Daoy (cell line): ENCODE measurements around the gene FHIT. TPM values are rescaled to one million over a fixed set of nuclear protein-coding genes. Genes with fewer than 3 reads are reported as not detected.
"Not testable (repeated sequence)": the region's sequence is repeated elsewhere in the genome, so short reads cannot be mapped to it uniquely, and the experiment has no call there.

Experiments
- DNase-seq: peaks from one replicate; pipeline ENCODE4 v3.0.0-alpha.2; 2015; ENCODE audit warnings: low read depth
- total RNA-seq: library from RNA; depleted of rRNA; stranded (reverse); fragments of >200 nt; shearing (Covaris generic); gene quantifications from 2 replicates; pipeline ENCODE4 v1.2.3, GENCODE V29; 2014

FHIT gene
- total RNA-seq, 1 experiment from 2014 or later: not detected

GRCh38 chr3:60707452-60708020, 543.7 kb downstream of the FHIT start:
- no peak for DNase-seq

- DNase-seq: no peak
Observed at GRCh38 chr3:60703956-60704736, 547.1 kb downstream of the FHIT start.

- DNase-seq: no peak
Observed at GRCh38 chr3:60703008-60703407, 548.2 kb downstream of the FHIT start.

- no peak for DNase-seq
Observed at GRCh38 chr3:60698117-60698516, 553.1 kb downstream of the FHIT start.

GRCh38 chr3:60697132-60697531, 554.1 kb downstream of the FHIT start:
- DNase-seq: no peak

- DNase-seq: no peak
Observed at GRCh38 chr3:60696428-60697125, 554.7 kb downstream of the FHIT start.

DNA sequence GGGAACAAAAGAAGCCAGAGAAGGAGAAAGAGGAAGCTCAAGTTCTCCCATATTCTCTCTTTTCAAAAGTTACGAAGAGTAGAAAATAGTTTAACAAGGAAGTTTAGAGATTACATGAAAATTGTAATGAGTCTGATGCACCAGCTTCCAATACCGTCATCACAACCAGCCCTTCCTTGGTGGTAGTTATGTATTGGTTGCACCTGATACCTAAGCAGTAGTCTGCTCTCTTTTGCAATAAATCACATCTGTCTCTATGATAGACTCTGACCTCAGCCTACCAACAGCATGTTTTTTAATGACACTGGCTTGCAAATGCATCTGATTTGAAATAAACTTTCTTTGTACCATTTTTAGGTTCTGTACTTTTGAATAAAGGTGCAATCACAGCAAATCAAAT, 575.8 kb downstream of the FHIT start:
- DNase-seq: no peak

- no peak for DNase-seq
Observed at GRCh38 chr3:60674870-60675269, 576.4 kb downstream of the FHIT start.

DNA sequence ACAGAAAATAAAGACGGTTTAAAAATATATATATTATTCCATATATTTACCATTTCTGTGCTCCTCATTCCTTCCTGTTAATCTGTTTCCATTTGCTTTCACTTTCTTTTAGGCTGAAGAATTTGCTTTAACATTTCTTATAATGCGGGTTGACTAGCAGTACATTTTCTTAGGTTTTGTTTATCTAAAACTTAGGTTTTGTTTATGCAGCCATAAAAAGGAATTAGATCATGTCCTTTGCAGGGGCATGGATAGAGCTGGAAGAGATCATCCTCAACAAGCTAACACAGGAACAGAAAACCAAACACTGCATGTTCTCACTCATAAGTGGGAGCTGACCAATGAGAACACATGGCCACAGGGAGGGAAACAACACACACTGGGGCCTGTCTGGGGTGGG, 578.1 kb downstream of the FHIT start:
- DNase-seq: no peak

DNA sequence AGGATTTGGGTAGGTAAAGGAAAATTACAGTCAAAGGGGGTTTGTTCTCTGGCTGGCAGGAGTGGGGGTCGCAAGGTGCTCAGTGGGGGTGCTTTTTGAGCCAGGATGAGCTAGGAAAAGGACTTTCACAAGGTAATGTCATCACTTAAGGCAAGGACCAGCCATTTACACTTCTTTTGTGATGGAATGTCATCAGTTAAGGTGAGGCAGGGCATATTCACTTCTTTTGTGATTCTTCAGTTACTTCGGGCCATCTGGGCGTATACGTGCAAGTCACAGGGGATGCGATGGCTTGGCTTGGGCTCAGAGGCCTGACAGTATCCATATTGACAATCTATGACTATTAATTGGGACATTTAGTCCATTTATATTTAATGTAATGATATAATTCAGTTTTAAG, 578.9 kb downstream of the FHIT start:
- DNase-seq: not testable (repeated sequence)

- DNase-seq: no peak
Observed at GRCh38 chr3:60669636-60670035, 581.6 kb downstream of the FHIT start.

DNA sequence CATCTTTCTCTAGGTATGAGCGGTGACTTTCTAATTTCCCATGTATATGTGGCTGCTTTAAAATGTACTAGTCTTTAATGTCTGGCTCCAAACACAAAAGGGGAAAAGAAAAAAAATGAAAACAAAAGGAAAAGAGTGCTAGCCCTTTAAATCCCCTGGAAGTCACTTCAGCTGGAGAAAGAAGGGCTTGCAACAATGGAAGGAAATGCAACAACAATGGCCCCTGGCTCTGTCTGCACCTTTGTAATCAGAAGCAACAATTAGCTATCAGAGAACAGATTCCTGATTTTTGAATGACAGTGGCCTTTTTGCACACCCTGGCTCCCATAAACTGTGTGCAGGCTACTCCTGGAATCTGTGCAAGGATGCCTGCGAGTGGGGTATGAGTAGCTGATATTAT, 591.2 kb downstream of the FHIT start:
- DNase-seq: no peak

DNA sequence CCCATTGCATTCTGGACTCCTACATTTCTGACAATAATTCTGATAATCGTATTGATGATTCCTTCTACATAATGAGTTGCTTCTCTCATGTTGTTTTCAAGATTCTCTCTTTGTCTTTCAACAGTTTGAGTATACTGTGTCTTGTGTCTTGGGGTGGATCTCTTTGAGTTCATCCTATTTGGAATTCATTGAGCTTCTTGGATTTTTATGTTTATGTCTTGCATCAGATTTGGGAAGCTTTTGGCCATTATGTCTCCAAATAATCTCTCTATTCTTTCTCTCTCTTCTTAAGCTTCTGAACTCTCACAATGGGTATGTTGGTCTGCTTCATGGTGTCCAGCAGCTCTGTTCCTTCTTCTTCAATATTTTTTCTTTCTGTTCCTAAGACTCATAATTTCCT, 592.2 kb downstream of the FHIT start:
- DNase-seq: no peak

DNA sequence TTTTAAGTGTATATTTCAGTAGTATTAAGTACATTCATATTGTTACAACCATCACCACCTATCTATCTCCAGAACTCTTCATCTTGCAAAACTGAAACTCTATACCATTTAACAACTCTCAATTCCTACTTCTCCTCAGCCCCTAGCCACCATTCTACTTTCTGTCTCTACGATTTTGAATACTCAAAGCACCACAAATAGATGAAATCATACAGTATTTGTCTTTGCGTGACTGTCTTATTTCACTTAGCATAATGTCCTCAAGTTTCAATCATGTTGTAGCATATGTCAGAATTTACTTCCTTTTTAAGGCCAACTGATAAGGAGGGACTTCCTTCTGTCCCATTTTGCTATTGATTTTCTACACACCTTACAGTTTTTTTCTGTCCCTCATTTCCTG, 593.3 kb downstream of the FHIT start:
- no peak for DNase-seq

- no peak for DNase-seq
Observed at GRCh38 chr3:60652829-60653228, 598.4 kb downstream of the FHIT start.

- no peak for DNase-seq
Observed at GRCh38 chr3:60651799-60652198, 599.5 kb downstream of the FHIT start.

GRCh38 chr3:60650171-60650570, 601.1 kb downstream of the FHIT start:
- DNase-seq: no peak

DNA sequence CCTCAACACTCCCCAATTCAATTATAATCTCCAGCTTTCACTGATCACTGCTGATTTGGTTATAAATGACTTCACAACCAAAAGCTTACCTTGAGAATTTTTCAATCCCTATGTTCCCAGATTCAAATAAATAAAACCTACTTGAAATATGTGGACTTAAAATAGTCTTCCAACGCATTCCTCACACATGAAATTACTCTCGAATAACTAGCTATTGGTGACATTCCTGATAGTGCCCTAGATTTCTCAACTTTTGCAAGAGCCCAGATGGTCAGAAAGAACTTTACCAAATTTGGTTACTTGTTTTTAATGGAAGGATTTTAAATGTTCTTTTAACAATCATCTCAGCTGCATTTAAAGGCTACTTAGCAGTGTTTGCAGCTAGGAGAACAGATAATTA, 605.5 kb downstream of the FHIT start:
- no peak for DNase-seq

DNA sequence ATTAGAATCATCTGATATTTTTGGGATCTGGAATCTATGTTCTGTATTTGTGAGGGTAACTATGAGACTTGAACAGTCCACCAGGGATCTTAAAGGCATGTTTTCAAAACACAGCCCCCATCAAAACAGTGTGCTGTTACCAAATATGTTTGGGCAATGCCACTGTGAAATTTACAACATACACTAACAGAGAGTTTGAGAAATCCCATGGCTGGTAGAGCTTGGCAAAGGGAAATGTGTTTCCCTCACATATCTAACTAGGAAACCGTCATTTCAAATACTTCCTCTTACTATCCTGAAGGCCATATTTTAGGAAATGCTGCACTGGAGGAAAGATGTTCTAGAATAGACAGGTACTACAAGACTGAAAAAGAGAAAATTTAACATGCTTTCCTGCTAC, 607.4 kb downstream of the FHIT start:
- no peak for DNase-seq

DNA sequence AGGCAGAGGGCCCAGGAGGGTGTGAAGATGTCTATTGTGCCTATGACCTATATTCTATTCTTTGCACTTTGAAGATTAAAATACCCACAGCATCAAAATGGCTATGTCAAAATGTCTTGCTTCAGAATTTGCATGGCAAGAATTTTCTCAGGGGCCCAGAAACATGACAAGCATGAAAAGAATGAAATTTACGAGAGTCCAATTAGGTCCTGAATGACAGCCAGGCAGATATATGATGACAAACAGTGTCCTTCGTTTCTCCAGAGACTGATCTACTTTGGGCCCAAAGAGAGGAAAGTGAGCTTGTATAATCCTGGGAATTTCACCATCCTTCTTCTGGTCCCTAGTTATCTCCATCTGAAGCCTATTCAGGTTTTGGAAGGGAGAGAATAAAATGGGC, 609.9 kb downstream of the FHIT start:
- no peak for DNase-seq

- no peak for DNase-seq
Observed at GRCh38 chr3:60636846-60637245, 614.4 kb downstream of the FHIT start.

DNA sequence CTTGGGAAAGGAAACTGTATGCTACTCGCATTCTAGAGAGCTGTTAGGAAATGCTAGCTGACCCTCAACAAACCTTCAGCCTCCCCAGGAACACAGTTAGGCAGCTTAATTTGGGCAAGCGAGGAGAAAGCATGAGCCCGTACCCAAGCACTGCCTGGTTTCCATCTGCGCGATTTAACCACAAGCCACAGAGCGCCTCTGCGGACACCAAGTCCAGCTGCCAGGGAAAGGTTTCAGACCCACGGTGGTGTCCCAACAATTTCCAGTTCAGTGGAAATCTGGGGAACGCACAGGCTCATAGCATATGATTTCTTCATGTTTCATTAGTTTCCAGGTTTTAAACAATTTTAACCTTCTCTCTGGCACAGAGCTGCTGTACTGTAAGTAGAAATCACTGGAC, 617.6 kb downstream of the FHIT start:
- DNase-seq: no peak

DNA sequence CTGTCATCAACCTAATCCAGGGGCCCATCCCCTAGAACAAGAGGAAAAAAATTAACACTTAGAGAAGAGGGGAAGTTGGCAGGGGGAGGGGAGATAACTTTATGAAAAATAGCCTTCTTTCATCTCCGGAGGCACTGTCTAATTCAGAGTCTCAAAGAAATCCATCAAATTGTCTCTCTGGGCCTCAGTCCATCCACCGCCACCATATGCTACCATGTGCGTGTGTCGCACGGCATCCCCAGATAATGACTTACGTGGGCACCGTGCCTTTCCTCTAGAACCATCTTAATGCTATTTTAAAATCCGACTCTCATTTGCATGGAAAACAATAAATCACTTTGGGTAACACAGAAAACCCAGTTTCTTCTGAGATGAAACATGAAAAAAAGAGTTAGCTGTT, 619.7 kb downstream of the FHIT start:
- no peak for DNase-seq
